SHP77 treated with DMSO at 0.1 percent for 48 hours (cell line): ENCODE data around the gene VSTM5.

ENCODE experiments used
- DNase-seq: peaks from one replicate; lab custom pipeline; 2025; lab: John Stamatoyannopoulos, UW

The VSTM5 gene

GRCh38 chr11:93842034-93842433, 8.4 kb downstream of the VSTM5 start:
- DNase-seq = no peak

- DNase-seq = no peak
Observed at GRCh38 chr11:93841446-93841845, 9.0 kb downstream of the VSTM5 start.

GRCh38 chr11:93840981-93841380, 9.4 kb downstream of the VSTM5 start:
- no peak for DNase-seq

- no peak for DNase-seq
Observed at GRCh38 chr11:93840180-93840579, 10.2 kb downstream of the VSTM5 start.

- DNase-seq = no peak
Observed at GRCh38 chr11:93838967-93839366, 11.5 kb downstream of the VSTM5 start.

DNA sequence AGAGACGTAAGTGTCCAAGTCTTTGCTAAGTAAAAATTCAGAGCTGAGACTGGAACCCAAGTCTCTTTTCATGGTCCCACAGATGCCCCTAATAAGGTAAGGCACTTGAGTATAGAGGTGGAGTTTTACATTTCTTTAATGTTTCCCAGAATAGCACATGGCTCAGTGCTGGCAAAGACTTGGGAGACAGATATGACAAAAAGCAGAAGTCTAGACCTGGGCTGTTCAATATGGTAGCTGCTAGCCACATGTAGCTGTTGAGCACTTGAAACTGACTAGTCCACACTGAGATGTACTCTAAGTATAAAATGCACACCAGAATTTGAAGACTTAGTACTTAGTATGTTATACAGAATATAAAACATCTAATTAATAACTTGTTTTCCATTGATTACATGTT, 17.6 kb downstream of the VSTM5 start:
- DNase-seq = no peak

DNA sequence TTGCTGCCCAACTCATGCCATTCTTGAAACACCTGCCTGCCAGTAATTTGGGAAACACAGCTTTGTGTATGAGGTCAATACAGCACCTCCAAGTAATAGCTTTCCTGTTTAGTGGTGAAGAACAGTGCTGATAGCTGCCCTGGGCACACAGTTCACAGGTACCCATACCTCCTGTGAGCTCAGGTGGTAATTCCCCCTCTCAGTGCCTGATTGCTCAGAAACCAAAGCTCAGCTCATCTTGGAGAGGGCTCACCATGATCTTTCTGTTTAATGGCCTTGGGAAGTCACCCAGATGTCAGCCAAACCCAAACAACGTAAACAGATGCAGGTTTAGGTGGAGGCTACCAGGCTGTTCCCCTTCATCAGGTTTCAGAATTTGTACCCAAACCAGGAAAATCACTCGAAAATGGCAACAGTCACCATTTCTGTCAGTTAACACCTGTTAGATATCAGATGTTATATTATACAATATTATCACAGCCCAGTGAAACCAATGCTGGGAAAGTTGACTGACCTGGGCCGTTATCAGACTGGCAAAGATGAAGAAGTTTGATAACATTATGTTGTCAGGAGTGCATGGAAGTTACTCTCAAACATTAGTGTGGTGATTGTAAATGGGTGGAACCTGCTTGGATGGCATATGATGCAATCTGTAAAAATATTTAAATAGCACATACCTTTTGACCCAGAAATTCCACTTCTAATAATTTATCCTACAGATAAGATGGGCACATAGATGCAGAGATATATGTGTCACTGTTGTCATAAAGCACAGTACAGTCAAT, 18.9 kb downstream of the VSTM5 start:
- DNase-seq = no peak

GRCh38 chr11:93829598-93829997, 20.8 kb downstream of the VSTM5 start:
- no peak for DNase-seq

DNA sequence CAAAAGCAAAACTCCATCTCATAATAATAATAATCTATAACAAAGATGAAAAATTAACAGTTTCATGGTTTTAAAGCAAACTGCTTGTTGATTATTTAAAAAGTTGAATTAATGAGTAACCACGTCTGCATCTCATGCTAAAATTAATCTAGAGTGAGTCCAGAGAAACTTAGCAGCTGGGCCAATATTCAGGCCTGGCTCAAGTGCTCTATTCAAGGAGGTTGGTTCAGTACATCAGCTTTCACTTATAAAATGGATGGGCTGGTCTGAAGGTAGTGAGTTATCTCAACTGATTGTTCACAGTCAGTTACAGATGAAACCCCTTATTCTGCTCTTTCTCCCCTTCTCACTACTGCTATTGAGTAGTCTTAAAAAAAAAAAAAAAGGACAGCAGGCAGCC, 23.1 kb downstream of the VSTM5 start:
- DNase-seq = no peak

- no peak for DNase-seq
Observed at GRCh38 chr11:93823210-93823609, 27.2 kb downstream of the VSTM5 start.

- DNase-seq = no peak
Observed at GRCh38 chr11:93822359-93822758, 28.1 kb downstream of the VSTM5 start.

DNA sequence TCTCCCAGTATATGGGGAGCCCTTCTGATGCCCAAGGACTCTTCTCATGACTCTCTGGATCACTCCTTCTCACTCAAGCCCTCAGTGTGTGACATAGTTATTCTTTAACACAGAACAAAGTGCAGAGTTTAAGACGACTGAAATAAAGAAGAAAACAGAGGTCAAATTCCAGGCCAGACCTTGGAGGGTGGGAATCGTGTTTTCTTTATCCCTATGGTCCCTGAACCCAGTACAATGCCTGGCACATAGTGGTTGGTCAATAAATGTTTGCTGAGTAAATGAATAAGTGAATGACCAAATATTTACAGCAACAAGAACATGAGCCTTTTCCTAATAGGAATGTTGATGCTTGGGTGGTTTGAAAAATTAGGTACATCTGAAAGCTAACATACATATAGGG, 28.8 kb downstream of the VSTM5 start:
- no peak for DNase-seq

DNA sequence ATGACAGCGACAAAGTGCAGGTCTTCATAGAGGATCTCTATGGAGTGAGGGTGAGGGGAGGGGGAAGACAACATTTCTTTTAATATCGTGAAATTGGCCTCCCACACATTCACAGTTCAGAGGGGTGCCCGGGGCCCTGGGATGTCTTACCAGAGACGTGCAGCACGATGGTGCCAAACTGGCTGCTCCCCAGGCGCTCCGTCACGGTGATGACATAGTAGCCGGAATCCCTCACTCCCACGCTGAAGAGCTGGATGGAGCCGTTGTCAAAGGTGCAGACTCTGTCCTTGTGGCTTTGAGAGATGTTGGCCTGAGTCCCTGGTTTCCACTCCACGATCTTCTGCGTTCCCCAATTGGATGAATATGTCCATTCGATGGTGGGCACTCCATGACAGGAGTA, 29.6 kb downstream of the VSTM5 start:
- no peak for DNase-seq

- no peak for DNase-seq
Observed at GRCh38 chr11:93819966-93820695, 30.3 kb downstream of the VSTM5 start.

DNA sequence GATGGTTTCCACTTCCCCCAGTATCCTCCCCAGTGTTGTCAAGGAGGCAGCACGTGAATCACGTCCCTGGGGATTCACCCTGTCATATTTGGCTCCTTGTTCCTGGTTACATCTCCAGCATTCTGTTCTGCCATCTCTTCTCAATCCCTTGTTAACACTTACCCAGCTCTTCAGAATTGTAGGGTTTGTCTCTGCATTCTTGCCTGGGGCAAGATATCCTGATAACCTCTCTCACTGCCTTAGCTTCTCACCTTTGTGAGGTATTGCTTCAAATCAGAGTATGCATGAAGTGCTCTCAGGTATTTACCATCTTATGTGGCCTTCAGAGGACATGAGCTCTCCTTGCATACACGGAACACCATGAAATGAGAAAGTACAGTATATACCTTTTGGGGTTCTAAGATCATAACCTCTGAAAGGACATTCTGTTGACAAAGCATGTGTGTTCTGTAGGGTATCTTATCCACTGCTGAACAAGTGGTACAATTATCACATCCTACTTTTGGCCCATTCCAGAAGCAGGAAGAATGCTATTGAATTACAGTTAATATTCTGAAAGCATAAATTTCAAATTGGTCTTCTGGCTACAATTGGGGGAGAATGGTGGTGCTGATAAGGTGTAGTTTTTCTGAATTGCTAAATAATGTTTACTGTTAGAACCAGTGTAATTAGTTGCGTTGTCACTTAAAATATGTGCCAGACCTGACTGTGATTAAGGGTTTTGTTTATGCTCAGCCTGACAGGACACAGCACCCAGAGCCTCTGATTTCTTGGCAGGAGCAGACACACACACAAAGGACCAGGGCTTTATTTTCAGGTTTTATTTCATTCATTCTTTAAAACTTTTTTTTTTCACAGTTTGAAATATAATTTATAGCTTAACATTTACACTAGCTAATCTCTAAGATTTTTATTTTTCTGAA, 32.7 kb downstream of the VSTM5 start:
- no peak for DNase-seq

- no peak for DNase-seq
Observed at GRCh38 chr11:93814966-93815633, 35.3 kb downstream of the VSTM5 start.

DNA sequence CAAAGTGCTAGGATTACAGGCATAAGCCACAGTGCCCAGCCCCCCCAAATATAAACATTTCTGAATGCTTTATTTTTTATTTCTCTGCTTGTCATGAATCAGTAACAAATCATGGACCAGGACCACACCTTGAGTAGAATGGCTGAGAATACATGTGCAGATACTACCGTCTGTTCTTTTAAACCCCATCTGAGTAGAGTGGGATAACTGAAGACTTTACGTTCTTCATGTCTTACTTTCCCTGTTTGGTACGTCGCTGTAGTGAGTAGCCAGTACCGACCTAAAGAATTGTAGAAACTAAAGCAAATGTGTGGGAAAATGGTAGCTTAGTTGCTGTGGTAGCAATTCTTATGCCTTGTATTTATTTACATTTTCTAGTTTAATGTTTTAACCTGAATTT, 36.4 kb downstream of the VSTM5 start:
- DNase-seq = no peak

DNA sequence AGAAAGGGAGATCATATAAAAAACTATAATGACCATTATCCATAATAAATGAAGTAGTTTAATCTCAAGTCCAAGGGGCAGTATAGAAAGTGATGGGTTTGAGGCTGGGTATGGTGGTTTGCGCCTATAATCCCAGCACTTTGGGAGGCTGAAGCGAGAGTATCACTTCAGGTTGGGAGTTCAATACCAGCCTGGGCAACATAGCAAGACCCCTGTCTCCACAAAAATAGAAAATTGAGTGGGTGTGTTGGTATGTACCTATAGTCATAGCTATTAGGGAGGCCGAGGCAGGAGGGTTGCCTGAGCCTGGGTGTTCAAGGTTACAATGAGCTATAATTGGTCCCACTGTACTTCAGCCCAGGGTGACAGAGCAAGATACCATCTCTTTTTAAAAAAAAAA, 42.4 kb downstream of the VSTM5 start:
- DNase-seq = no peak

GRCh38 chr11:93804879-93805278, 45.5 kb downstream of the VSTM5 start:
- no peak for DNase-seq

DNA sequence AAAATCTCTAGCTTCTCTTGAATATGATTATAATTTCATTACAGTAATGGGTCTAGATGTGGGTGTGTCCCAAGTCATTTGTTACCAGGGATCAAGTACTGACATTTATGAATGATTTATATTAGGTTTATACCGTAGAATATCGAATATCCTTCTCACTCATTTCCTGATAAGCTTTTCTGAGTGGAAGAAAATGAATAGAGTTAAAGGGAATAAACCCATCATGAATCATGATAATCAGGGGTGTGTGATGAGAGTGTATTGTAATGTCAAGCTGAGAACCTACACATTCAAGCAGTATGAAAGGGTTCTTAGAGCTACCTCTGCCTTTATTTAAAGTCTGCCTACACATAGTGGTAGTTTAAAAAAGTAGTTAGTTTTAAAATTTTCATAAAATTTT, 49.1 kb downstream of the VSTM5 start:
- no peak for DNase-seq

GRCh38 chr11:93796441-93797231, 53.8 kb downstream of the VSTM5 start:
- no peak for DNase-seq
